Stimulated activated CD4-positive, alpha-beta T cell treated with anti-CD3 and anti-CD28 coated beads, Interleukin-1b, Interleukin-23, amount 100 ng/mL, for 1 hour (primary cell): Measurements from ENCODE around the gene MYOT.
A peak's percentile ranks its signal among the peaks of the same experiment; 100 is the strongest.
"Not testable (repeated sequence)": the region's sequence is repeated elsewhere in the genome, so short reads cannot be mapped to it uniquely, and the experiment has no call there.

Source experiments
- DNase-seq, 2 donors: peaks; one replicate each; pipeline ENCODE4 v3.0.0-alpha.2; 2020; ENCODE audit warnings: low read depth in 2 of 2

MYOT gene

DNA sequence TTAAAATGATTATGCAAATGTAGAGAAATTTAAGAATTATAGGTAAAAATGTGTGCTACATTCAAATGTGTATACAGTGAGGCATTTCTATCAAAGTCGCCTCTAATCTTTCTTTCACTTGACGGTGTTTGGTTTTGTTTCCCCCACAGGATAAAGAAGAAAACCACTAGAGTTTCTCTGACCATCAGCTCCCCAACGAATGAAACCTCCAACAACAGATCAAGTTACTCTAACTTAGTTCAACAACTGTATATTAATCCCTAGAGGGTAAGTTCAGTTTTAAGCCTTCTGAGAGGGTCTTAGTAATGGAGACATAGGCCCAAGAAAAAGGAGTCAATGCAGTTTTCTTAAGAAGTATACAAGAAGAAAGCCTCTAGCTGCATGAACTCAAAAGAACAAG, 11.5 kb upstream of the MYOT start:
- no peak for DNase-seq

DNA sequence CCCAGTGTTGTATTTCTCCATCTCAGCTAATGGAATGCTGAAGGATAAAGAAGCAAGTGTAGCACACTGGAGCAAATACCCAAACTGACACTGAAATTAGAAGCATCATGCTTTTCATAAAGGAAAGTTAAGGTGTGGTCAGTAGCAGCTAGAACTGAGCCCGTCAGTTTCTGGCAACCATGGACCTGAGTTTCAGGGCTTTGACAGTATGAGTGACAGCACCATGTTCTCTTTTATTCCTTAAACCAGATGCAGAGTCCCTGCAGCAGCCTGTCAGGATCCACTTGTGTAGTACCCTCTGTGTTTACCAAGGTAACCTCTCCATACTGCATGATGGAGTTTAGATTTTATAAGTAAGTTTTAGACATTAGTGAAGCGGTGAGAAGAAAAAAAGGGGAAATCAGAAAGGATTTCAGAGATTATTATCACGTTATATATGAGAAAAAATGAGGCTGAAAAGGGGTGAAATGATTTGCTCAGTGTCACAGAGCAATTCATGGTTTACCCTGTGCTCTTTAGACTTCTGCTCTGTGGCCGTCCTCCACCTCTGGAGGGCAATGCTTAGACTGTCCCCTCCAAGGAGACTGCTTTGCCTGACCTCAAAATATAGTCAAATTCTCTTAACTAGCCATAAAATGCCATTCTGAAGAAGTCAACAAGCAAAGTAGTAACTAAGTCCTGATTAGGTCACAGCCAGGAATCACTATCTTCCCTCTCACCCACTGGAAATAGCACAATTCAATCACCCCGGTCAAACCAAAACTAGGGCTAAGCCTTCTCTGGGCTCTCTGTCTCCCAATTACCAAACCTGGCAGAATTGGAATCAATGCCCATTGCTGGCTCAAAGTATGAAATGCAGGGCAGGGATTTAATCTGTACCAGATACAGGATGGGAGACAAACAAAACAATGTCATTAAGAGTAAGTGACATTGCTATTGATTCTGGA, 10.5 kb upstream of the MYOT start:
- DNase-seq: no peak

DNA sequence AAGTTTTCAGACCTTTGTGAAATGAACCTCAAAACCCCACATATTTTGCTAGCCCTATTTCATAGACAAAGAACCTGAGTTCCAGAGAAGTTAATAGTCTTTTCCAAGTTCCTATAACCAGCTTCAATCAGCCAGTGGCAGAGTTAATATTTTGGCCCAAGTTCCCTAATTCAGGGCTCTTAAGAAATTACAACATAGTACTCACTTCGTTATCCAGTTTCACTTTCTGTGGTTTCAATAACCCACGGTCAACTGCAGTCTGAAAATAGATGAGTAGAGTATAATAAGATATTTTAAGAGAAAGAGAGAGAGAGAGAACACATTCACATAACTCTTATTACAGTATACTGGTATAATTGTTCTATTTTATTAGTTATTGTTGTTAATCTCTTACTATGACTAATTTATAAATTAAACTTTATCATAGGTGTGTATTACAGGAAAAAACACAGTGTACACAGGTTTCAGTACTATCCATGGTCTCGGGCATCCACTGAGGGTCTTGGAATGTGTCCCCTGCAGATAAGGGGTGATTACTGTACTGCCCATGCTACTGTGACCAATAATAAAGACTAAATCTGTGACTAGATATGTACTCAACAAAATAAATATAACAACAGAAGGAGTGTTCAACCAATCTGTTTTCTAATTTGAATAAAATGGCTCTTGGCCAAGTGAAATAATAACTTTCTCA, 9.3 kb upstream of the MYOT start:
- no peak for DNase-seq

DNA sequence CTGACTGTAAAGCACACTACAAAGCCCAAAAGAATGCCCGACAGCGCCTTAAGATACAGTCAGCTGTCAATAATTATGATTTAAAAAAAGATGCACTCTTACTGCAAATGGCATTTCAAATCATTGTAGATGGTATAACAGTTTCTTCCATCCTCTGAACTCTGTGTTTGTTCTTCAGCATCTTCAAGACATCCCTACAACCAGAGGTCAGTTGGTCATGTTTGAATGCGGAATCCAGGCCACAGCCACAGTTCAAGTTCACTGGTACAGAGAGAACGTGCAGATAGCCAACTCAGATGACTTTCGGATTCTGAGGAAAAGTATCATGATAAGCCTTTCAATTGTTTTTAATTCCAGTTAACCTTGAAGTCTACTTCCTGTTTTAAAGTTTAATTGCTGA, 8.7 kb upstream of the MYOT start:
- DNase-seq: no peak

DNA sequence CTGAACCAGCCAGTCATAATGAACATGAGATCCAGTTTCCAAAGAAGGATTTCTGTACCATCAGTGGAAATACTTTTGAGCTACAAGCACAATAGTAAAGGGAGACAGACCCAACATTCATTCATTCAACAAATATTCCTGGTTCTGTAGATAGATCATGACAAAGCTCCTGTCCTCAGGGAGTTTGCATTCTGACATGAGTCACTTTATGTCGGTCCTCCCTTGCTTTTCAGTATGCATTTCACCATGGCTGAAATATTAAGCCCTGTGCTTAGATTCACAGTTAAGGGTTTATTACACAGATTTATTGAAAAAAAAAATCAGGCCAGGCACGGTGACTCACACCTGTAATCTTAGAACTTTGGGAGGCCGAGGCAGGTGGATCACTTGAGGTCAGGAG, 5.4 kb upstream of the MYOT start:
- no peak for DNase-seq

DNA sequence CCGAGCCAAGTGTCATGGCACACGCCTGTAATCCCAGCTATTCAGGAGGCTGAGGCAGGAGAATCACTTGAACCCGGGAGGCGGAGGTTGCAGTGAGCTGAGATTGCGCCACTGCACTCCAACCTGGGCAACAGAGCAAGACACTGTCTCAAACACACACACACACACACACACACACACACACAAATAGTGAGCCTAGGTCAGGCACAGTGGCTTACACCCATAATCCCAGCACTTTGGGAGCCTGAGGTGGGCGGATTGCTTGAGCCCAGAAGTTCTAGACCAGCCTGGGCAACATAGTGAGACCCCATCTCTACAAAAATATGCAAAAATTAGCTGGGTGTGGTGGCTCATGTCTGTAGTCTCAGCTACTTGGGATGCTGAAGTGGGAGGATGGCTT, 4.0 kb upstream of the MYOT start:
- DNase-seq: not testable (repeated sequence)

DNA sequence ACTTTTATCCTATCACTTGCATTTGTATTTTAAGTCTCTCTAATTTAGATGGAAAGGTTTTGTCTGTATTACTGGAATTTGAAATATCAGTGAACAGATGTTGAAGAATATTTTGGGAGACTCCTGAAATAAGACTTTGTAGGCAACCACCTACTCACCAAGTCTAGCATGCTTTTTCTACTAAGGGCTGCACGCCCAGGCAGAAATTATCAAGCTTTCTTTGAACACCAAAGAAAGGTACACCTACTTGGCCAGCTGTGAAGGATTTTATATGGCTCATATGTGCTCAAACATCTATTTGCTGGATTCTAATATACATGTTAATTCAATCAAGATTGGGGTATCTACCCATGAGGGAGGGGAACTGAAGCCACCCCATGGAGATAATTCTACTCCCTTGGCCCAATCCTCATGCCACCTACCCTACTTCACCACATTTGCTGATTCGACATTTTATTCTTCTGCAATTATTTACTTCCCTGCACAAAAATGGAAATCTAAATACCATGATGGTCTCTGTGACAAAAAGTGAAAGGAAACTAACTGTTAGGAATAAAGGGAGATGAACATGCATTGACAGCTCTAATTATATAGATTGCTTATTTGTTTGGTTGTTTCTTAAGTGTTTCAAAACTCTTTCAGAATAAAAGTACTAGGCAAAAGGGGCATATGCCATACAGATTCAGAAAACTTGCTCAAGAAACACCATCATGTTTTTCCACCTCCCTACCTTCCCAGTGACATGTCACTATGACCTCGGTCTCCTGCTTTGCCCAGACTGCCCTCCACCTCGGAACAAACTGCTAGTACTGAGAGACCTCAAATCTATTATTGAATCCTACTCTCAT, 895 bp upstream of the MYOT start:
- no peak for DNase-seq

DNA sequence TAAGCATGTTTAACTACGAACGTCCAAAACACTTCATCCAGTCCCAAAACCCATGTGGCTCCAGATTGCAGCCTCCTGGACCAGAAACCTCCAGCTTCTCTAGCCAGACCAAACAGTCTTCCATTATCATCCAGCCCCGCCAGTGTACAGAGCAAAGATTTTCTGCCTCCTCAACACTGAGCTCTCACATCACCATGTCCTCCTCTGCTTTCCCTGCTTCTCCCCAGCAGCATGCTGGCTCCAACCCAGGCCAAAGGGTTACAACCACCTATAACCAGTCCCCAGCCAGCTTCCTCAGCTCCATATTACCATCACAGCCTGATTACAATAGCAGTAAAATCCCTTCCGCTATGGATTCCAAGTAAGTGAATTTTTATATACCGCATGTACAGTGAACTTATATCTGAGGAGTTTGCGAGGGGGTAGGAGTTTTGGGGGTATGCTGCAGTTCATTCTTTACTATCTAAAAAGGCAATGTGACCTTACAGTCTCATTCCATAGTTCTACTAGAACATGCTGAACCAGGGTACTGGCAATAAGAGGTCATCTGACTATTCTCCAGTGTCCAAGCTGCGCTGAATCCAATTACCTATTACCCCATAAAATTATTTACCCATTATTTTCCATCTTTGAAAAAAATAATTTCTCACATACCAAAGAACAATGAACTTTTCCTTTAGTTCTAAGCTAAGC, 3.1 kb downstream of the MYOT start:
- no peak for DNase-seq

DNA sequence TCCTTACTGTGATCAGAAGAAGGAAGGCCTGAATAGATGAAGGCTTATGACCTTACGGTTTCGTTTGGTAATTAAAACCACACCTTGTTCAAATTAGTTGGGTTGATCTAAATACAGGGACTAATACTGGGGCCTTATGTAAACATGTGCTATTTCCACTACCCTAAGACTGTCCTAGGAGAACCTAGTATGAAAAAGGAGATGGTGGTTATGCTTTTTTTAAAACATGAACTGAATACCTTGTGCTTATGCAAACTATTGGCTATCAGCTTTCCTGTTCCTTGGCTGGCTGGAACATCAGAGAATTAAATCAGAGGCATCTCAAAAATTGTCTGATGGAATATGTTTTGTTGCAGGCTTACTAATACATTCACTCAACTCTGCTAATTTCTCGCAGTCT, 3.9 kb downstream of the MYOT start:
- no peak for DNase-seq

DNA sequence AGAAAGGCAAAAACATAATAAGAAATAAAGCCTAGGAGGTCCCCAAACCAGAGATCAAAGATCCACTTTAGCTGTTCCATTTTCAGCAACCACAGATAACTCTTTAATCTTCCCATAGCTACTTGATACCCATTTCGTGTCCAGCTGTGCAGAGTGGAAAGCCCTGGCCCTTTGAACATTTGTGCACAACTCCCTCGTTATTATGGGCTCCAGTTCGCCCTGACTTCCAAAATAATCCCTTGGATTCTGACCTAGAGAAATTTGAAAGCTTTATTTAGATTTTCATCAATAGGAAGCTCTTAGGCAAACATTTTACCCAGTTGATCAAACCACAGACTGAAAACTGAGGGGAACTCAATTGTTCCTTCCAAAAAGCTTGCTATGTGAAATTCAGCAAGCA, 4.8 kb downstream of the MYOT start:
- DNase-seq: no peak

DNA sequence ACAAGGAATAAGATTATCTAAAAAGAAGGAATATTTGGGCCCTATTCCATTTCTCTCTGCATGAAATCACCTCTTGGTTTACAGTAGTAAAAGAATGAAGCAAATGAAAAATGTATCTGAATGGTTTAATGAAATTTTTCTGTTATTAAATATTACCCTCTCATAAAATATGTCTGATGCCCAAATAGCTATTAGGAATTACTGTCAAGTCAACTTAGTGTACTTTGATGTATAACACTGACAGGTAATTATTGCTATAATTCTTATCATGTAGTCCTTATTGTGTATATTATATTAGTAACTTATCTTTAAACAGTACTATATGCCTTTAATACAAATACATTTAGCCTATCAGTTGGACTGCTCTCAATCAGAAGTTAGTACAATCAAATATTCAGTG, 8.4 kb downstream of the MYOT start:
- no peak for DNase-seq

DNA sequence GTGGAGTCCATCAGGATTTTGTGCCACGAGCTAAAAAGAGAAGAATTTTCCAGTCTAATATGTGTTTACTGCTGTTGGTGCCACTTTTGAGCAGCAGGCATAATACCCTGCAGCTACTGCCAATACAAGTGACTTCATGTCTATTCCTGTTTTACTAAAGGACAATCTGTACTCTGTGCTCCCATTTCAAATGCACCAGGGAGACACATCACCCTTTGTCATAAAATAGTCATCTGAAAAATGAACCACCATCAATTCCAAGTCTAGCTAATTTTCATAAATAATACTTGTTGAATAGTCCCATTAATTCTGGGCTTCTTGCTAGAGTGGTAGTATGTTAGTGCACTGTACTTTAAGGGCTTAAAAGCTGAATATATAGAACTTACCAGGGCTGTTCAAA, 12.7 kb downstream of the MYOT start:
- DNase-seq: no peak

DNA sequence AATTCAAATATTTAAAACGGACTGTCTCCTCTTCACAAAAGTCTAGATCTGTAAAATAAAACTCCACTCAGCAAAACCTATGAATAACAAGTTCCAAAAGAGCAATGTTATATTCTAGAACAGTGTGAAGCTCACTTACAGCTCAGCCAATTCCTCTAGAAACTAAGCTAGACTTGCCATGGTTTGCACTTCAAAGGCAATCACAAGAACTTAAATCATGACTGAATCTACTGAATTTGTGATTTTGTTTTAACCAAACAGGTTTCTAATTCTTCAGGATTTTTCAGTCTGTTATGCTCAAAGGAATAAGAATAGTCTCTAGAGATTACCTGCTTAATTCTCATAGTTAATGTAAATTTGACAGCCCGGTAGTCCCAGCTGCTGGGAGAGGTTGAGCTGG, 20.2 kb downstream of the MYOT start:
- DNase-seq: no peak

DNA sequence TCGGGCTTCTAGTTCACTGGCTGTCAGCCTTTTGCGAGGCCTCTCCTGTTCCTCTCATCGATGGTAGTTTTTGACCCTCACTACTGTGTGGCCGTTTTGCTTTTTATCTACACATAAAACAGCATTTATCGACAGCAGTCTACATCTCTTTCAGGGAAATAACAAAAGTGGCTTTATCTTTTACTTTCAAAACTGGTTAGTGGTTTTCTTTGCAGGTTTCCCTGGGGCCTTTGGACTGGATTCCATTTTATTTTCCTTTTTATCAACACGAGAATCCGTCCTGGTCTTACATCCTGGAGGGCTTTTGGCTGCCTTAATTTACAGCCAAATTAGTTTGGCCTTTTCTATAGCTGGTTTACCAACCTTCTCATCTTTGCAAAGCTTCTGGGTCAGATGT, 20.8 kb downstream of the MYOT start:
- no peak for DNase-seq

DNA sequence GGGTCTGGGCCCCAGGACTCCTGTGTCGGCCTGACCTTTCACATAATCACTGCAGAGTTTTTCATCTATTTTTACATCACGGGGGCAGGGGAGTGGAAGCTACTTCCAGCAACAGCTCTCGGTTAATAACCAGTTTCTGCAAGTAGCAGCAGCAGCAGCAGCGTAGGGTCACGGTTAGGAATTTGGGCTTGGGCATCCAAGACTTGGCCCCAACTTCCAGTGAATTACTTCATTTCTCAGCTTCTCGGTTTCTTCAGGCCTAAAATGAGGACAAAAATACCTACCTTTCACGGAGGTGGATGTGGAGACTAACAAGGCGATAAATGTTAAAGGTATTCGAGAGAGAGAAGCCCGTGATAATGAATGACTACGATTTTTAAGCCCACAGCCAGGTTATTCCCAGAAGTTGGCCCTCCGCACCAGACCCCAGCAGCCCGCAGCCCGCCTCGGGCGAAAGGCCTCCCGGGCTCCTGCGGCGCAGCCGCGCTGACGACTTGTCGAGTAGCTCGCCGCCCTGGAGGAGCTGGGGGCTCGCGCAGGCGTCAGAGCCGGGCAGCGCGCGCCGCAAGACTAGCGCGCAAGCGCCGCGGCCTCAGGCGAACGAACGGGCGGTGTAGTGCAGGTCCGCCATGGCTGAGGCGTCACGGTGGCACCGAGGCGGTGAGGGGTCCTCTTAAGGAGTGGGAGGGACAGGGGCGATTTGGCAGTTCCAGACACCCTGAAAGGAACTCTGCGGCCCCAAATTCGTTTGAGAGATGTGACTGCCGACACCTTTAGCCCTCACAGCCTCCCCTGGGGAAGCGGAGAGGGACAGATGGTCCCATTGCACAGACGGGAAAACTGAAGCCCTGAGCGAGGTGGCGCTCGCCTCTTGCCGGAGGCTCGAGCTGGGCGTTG, 21.5 kb downstream of the MYOT start, which contains the start of gene PKD2L2:
Gene PKD2L2, plus strand, starts transcription at position 595 of the 897 bp plus-strand sequence. Its CDS starts 35 bp downstream, at position 630.
- DNase-seq: peak; percentile 34 to 61

DNA sequence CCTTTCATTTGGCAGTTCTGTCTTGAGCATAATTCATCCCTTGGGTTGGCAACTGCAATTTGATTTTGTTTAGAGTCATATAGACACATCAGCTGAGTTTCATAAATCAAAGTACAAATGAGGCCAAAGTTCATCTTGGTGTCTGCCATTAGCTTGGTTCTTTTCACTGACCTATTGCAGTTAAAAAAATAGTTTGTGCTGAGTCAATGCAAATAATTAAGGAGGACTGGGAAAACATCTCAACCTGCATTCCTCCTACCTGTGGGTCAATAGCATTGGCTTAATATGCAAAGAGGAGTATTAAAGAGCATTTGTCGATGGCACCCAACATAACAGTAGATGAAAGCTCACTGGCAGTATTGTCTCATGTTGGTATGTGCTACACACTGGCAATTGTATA, 23.2 kb downstream of the MYOT start:
- DNase-seq: no peak

DNA sequence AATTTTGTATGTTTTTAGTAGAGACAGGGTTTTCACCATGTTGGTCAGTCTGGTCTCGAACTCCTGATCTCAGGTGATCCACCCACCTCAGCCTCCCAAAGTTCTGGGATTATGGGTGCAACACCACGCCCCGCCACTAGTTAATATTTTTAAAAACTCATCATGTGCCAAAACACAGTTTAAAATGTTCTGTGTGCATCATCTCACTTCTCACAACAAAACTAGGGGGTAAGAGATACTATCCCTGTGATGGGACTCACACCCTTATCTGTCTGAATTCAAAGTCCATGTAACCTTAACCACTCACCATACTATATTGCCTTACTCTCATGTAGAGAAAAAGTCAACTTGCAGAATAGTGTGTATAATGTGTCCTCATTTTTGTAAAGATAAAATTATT, 24.2 kb downstream of the MYOT start:
- no peak for DNase-seq

DNA sequence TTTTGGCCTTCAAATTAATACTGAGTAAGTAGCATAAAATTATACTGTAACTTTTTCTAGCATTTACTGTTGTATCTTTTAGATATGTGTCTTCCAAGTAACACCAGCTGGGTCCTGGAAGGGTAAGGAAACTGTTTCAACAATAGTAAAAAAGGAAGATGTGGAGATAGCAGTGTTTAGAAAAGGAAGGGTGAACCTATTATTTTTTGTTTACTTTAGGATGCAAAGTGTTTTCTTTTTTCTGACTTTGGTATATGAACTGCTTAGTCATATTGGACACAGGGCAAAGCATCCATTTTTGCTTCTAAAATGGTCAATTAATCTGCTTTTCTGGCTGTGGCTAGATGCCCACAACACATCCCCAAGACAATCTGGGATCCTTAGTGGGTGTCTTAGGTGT, 26.9 kb downstream of the MYOT start:
- DNase-seq: no peak

DNA sequence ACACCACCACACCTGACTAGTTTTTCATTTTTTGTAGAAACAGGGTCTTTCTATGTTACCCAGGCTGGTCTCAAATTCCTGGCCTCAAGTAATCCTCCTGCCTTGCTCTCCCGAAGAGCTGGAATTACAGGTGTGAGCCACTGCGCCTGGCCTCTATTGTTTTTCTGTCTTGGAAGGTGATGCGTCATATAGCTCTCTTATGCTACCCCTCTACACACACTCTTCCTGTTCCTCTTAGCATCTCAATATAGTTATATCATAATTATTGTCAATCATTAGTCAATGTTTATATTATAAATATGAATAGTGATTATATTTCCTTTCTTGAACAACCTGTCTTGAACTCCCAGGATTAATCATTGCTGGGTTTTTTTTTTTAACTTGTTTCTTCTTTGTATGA, 28.9 kb downstream of the MYOT start:
- no peak for DNase-seq

DNA sequence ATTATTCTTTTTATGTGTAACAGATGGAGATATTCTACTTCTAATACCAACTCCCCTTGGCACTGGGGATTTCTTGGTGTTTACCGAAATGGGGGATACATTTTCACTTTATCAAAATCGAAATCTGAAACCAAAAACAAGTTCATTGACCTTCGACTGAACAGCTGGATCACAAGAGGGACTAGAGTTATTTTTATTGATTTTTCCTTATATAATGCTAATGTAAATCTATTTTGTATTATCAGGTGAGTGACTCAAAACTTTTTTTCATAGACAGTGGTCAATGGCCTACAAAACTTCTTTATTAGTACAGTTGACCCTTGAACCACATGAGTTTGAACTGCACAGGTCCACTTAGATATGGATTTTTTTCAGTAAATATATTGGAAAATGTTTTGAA, 31.8 kb downstream of the MYOT start:
- no peak for DNase-seq
